HepG2 (cell line): ENCODE results near the gene SELENOW. TPM values are rescaled to one million over a fixed set of nuclear protein-coding genes. Genes with fewer than 3 reads are reported as not detected.
A peak's percentile ranks its signal among the peaks of the same experiment; 100 is the strongest.

ENCODE experiments used
- ATF7 ChIP-seq, 2 experiments: fragments of 450-650 bp in 1 of 2; sonication (generic) in 1 of 2; formaldehyde crosslinking in 1 of 2; IDR thresholded peaks; 2 replicates each; pipeline versions ENCODE4 v1.4.0 to v1.6.1; 2016 to 2020; ENCODE audit warnings: antibody characterized with exemption in 1 of 2, mild to moderate bottlenecking in 1 of 2, missing genetic modification reagents in 1 of 2
- MED1 ChIP-seq: sonication (generic); formaldehyde crosslinking; IDR thresholded peaks from 2 replicates; pipeline ENCODE4 v1.4.0; 2020; ENCODE audit warnings: missing genetic modification reagents
- MZF1 ChIP-seq: sonication (generic); formaldehyde crosslinking; IDR thresholded peaks from 2 replicates; pipeline ENCODE4 v1.8.1; 2023; ENCODE audit warnings: mild to moderate bottlenecking, missing genetic modification reagents, borderline replicate concordance
- NPAS2 ChIP-seq: sonication (generic); formaldehyde crosslinking; IDR thresholded peaks from 2 replicates; pipeline ENCODE4 v1.8.0; 2022; ENCODE audit warnings: mild to moderate bottlenecking, missing genetic modification reagents, borderline replicate concordance
- PPARG ChIP-seq: conservative IDR thresholded peaks from 2 replicates; pipeline ENCODE4 v1.6.1; 2016; ENCODE audit warnings: missing biosample characterization, missing genetic modification reagents
- SRSF4 ChIP-seq: fragments of 200-400 bp; formaldehyde crosslinking; IDR thresholded peaks from one replicate; pipeline ENCODE4 v1.6.1; 2018; ENCODE audit warnings: mild to moderate bottlenecking, low read depth, low read length, moderate library complexity; ENCODE audit not compliant: poor library complexity, severe bottlenecking
- polyA plus RNA-seq, 8 experiments: library from polyadenylated mRNA; depleted of rRNA in 3 of 8; stranded (reverse) in 7 of 8; unstranded in 1 of 8; fragments of >200 nt; fragmentation: Illumina TruSeq in 4 of 8; extraction: Trizol in 4 of 8; gene quantifications; 2 replicates each; pipeline versions ENCODE4 v1.2.1 to v1.2.3, GENCODE V29; 2011 to 2016; ENCODE audit warnings: low read depth in 4 of 8, missing spikeins in 1 of 8, mixed read lengths in 1 of 8; ENCODE audit not compliant: insufficient read depth in 1 of 8
- total RNA-seq, 5 experiments: library from RNA; depleted of rRNA; stranded (reverse); fragments of >200 nt; fragmentation: Illumina TruSeq; extraction: Trizol; gene quantifications; 2 replicates each; pipeline ENCODE4 v1.2.3, GENCODE V29; 2016; ENCODE audit warnings: low read depth in 1 of 5
- TF ChIP-seq, protein P1 (sequence below): sonication (generic); formaldehyde crosslinking; IDR thresholded peaks from 2 replicates; pipeline ENCODE4 v1.9.0; 2021; ENCODE audit warnings: missing genetic modification reagents, mild to moderate bottlenecking, borderline replicate concordance
- TF ChIP-seq, protein P2 (sequence below): IDR thresholded peaks from 2 replicates; pipeline ENCODE4 v1.6.1; 2016; ENCODE audit warnings: low read depth, control low read depth
- TF ChIP-seq, protein P3 (sequence below): IDR thresholded peaks from 2 replicates; pipeline ENCODE4 v1.6.1; 2016
- TF ChIP-seq, protein P4 (sequence below): sonication (generic); formaldehyde crosslinking; IDR thresholded peaks from 2 replicates; pipeline ENCODE4 v1.5.0; 2020; ENCODE audit warnings: missing genetic modification reagents
- TF ChIP-seq, protein P5 (sequence below): sonication (generic); formaldehyde crosslinking; IDR thresholded peaks from one replicate; pipeline ENCODE4 v1.5.1; 2020; ENCODE audit warnings: mild to moderate bottlenecking, missing genetic modification reagents; ENCODE audit errors: not compliant biosample characterization

Gene SELENOW
- total and polyA plus RNA-seq, 2 of the 13 experiments (the other 11 are each of a cell fraction or from before 2014, with no cell fraction given) = 50.3 to 64.7 TPM

DNA sequence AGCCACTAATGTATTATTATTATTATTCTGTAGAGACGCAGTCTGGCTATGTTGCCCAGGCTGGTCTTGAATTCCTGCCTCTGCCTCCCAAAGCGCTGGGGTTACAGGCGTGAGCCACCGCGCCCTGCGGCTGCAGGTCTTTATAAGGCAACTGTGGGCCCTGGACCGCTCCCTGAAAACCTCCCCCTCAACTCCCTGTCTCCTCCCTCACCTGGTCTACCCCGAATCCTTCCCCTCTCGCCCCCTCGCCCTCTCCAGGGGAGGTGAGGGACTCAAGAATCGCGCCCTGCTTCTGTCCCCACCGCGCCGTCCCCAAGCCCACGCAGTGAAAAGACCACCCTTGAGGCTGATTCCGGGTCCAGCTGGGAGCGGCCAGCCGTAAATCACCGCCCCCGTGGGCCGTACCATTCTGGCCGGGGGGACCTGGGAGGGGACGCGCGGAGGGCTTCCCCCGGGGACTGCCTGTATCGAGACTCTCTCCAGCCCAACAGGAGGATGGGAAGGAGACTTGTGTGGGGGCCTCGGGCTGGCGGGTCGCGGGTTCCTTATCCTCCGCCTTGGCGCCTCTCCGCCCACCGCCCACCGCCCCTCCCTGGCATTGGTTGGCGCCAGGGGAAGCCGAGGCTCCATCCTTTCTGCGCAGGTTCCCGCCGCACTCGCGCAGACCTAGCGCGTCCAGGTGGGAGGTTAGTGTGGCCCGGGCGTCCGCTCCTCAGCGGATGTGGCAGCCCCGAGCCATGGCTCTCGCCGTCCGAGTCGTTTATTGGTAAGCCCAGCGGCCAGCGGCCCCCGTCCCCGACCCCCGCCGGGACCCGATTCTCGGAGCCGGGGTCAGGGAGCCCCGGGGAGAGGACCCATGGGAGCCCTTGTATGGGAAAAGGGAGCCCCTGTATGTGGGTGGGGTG is at the start of gene SELENOW (continued):
- TF ChIP-seq, protein P1, sequence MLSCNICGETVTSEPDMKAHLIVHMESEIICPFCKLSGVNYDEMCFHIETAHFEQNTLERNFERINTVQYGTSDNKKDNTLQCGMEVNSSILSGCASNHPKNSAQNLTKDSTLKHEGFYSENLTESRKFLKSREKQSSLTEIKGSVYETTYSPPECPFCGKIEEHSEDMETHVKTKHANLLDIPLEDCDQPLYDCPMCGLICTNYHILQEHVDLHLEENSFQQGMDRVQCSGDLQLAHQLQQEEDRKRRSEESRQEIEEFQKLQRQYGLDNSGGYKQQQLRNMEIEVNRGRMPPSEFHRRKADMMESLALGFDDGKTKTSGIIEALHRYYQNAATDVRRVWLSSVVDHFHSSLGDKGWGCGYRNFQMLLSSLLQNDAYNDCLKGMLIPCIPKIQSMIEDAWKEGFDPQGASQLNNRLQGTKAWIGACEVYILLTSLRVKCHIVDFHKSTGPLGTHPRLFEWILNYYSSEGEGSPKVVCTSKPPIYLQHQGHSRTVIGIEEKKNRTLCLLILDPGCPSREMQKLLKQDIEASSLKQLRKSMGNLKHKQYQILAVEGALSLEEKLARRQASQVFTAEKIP (CRISPR knock-in tag) = no peak
- TF ChIP-seq, protein P2, sequence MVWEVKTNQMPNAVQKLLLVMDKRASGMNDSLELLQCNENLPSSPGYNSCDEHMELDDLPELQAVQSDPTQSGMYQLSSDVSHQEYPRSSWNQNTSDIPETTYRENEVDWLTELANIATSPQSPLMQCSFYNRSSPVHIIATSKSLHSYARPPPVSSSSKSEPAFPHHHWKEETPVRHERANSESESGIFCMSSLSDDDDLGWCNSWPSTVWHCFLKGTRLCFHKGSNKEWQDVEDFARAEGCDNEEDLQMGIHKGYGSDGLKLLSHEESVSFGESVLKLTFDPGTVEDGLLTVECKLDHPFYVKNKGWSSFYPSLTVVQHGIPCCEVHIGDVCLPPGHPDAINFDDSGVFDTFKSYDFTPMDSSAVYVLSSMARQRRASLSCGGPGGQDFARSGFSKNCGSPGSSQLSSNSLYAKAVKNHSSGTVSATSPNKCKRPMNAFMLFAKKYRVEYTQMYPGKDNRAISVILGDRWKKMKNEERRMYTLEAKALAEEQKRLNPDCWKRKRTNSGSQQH (CRISPR knock-in tag) = no peak
- TF ChIP-seq, protein P3, sequence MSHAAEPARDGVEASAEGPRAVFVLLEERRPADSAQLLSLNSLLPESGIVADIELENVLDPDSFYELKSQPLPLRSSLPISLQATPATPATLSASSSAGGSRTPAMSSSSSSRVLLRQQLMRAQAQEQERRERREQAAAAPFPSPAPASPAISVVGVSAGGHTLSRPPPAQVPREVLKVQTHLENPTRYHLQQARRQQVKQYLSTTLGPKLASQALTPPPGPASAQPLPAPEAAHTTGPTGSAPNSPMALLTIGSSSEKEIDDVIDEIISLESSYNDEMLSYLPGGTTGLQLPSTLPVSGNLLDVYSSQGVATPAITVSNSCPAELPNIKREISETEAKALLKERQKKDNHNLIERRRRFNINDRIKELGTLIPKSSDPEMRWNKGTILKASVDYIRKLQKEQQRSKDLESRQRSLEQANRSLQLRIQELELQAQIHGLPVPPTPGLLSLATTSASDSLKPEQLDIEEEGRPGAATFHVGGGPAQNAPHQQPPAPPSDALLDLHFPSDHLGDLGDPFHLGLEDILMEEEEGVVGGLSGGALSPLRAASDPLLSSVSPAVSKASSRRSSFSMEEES (CRISPR knock-in tag) = peak; percentile 20; the same call in 1 of the 2 replicates
- TF ChIP-seq, protein P4, sequence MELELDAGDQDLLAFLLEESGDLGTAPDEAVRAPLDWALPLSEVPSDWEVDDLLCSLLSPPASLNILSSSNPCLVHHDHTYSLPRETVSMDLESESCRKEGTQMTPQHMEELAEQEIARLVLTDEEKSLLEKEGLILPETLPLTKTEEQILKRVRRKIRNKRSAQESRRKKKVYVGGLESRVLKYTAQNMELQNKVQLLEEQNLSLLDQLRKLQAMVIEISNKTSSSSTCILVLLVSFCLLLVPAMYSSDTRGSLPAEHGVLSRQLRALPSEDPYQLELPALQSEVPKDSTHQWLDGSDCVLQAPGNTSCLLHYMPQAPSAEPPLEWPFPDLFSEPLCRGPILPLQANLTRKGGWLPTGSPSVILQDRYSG (CRISPR knock-in tag) = no peak
- TF ChIP-seq NPAS2 (CRISPR knock-in tag) (no peak), ATF7 (IDR thresholded peaks at IDR 0.05) (peak; percentile 90), ATF7 (CRISPR knock-in tag; IDR thresholded peaks at IDR 0.05) (no peak), MZF1 (no peak), PPARG (CRISPR knock-in tag) (no peak), SRSF4 (no peak), MED1 (CRISPR knock-in tag) (peak; percentile 59; the same call in 1 of the 2 replicates)
- TF ChIP-seq, protein P5, sequence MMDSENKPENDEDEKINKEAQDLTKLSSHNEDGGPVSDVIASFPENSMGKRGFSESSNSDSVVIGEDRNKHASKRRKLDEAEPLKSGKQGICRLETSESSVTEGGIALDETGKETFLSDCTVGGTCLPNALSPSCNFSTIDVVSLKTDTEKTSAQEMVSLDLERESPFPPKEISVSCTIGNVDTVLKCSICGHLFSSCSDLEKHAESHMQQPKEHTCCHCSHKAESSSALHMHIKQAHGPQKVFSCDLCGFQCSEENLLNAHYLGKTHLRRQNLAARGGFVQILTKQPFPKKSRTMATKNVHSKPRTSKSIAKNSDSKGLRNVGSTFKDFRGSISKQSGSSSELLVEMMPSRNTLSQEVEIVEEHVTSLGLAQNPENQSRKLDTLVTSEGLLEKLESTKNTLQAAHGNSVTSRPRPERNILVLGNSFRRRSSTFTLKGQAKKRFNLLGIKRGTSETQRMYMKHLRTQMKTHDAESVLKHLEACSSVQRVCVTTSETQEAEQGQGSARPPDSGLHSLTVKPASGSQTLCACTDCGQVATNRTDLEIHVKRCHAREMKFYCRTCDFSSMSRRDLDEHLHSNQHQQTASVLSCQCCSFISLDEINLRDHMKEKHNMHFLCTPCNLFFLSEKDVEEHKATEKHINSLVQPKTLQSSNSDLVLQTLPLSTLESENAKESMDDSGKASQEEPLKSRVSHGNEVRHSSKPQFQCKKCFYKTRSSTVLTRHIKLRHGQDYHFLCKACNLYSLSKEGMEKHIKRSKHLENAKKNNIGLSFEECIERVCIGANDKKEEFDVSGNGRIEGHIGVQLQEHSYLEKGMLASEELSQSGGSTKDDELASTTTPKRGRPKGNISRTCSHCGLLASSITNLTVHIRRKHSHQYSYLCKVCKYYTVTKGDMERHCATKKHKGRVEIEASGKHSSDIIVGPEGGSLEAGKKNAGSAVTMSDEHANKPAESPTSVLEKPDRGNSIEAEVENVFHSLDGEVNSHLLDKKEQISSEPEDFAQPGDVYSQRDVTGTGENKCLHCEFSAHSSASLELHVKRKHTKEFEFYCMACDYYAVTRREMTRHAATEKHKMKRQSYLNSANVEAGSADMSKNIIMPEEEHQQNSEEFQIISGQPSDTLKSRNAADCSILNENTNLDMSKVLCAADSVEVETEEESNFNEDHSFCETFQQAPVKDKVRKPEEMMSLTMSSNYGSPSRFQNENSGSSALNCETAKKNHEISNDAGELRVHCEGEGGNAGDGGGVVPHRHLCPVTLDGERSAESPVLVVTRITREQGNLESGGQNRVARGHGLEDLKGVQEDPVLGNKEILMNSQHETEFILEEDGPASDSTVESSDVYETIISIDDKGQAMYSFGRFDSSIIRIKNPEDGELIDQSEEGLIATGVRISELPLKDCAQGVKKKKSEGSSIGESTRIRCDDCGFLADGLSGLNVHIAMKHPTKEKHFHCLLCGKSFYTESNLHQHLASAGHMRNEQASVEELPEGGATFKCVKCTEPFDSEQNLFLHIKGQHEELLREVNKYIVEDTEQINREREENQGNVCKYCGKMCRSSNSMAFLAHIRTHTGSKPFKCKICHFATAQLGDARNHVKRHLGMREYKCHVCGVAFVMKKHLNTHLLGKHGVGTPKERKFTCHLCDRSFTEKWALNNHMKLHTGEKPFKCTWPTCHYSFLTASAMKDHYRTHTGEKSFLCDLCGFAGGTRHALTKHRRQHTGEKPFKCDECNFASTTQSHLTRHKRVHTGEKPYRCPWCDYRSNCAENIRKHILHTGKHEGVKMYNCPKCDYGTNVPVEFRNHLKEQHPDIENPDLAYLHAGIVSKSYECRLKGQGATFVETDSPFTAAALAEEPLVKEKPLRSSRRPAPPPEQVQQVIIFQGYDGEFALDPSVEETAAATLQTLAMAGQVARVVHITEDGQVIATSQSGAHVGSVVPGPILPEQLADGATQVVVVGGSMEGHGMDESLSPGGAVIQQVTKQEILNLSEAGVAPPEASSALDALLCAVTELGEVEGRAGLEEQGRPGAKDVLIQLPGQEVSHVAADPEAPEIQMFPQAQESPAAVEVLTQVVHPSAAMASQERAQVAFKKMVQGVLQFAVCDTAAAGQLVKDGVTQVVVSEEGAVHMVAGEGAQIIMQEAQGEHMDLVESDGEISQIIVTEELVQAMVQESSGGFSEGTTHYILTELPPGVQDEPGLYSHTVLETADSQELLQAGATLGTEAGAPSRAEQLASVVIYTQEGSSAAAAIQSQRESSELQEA (CRISPR knock-in tag) = no peak
